ENCODE measurements around the gene CHMP2B. TPM values are rescaled to one million over a fixed set of nuclear protein-coding genes. Genes with fewer than 3 reads are reported as not detected.

Gene CHMP2B
- total RNA-seq, 1 experiment from 2014 or later, result 45.5 TPM

- DNase-seq (ENCODE audit: unreplicated experiment), result no peak
- Mint-ChIP-seq H3K4me3 (ENCODE audit: unreplicated experiment) (peak overlapping the region; percentile 97), H3K9me3 (ENCODE audit: unreplicated experiment) (no peaks in the 10 kb centered on the region), H3K27ac (ENCODE audit: low read depth, unreplicated experiment) (peak overlapping the region; percentile 99), H3K4me1 (ENCODE audit: insufficient read depth, unreplicated experiment) (peaks cover 29% of the 10 kb centered on the region), H3K36me3 (ENCODE audit: insufficient read depth, unreplicated experiment) (peaks cover 5% of the 10 kb centered on the region), H3K27me3 (ENCODE audit: insufficient read depth, unreplicated experiment) (no peaks in the 10 kb centered on the region)
- intact Hi-C loops (cut with micrococcal nuclease), result loop anchor here (10.0 kb wide), 1 partner anchor 234 kb away; the partner anchor contains the start of gene VGLL3
- BruUV-seq (replicated peaks), result no TSS peak
- CTCF ChIA-PET, result interaction anchor here (0.7 kb wide), 1 partner anchor 1178 kb away, joined by 3 read pairs; no protein-coding TSS in a partner anchor
- no peak for TF ChIP-seq CTCF (IDR thresholded peaks at IDR 0.05; ENCODE audit: unreplicated experiment)
- POLR2A ChIA-PET, result interaction anchor here (0.9 to 2.6 kb wide), 3 partner anchors 8 to 829 kb away, joined by 3 to 17 read pairs (median 3); no protein-coding TSS in a partner anchor
Measured at GRCh38 chr3:87229113-87229512, 2.0 kb downstream of the CHMP2B start.

GRCh38 chr3:87233805-87234204, 6.7 kb downstream of the CHMP2B start:
- TF ChIP-seq CTCF (IDR thresholded peaks at IDR 0.05; ENCODE audit: unreplicated experiment), result no peak
- no peaks in the 10 kb centered on the region for H3K27me3 Mint-ChIP-seq (ENCODE audit: insufficient read depth, unreplicated experiment)
- BruUV-seq (replicated peaks), result no TSS peak
- intact Hi-C loops (cut with micrococcal nuclease), result no loop called here
- ChIA-PET POLR2A (interaction anchor here (1.0 kb wide), 1 partner anchor 27 kb away, joined by 4 read pairs; no protein-coding TSS in a partner anchor), CTCF (interaction anchor here (0.9 kb wide), 1 partner anchor 880 kb away, joined by 3 read pairs; no protein-coding TSS in a partner anchor)
- DNase-seq (ENCODE audit: unreplicated experiment), result no peak
- H3K4me1 Mint-ChIP-seq (ENCODE audit: insufficient read depth, unreplicated experiment), result peaks cover 18% of the 10 kb centered on the region
- no peak overlapping the region for H3K4me3 Mint-ChIP-seq (ENCODE audit: unreplicated experiment)
- H3K27ac Mint-ChIP-seq (ENCODE audit: low read depth, unreplicated experiment), result no peak overlapping the region
- no peaks in the 10 kb centered on the region for H3K9me3 Mint-ChIP-seq (ENCODE audit: unreplicated experiment)
- H3K36me3 Mint-ChIP-seq (ENCODE audit: insufficient read depth, unreplicated experiment), result no peaks in the 10 kb centered on the region

GRCh38 chr3:87236093-87236492, 9.0 kb downstream of the CHMP2B start:
- H3K27me3 Mint-ChIP-seq (ENCODE audit: insufficient read depth, unreplicated experiment), result no peaks in the 10 kb centered on the region
- no peak for DNase-seq (ENCODE audit: unreplicated experiment)

More at GRCh38 chr3:87236093-87236492, 9.0 kb downstream of the CHMP2B start:
- H3K4me3 Mint-ChIP-seq (ENCODE audit: unreplicated experiment), result no peak overlapping the region
- ChIA-PET POLR2A (interaction anchor here (1.3 kb wide), 1 partner anchor 9 kb away, joined by 3 read pairs; the partner anchor contains the start of gene CHMP2B), CTCF (interaction anchor here (1.0 kb wide), 1 partner anchor 25 kb away, joined by 3 read pairs; no protein-coding TSS in a partner anchor)
- no TSS peak for BruUV-seq (replicated peaks)
- peaks cover 6% of the 10 kb centered on the region for H3K36me3 Mint-ChIP-seq (ENCODE audit: insufficient read depth, unreplicated experiment)
- H3K27ac Mint-ChIP-seq (ENCODE audit: low read depth, unreplicated experiment), result no peak overlapping the region
- no peaks in the 10 kb centered on the region for H3K9me3 Mint-ChIP-seq (ENCODE audit: unreplicated experiment)
- intact Hi-C loops (cut with micrococcal nuclease), result no loop called here
- TF ChIP-seq CTCF (IDR thresholded peaks at IDR 0.05; ENCODE audit: unreplicated experiment), result no peak
- H3K4me1 Mint-ChIP-seq (ENCODE audit: insufficient read depth, unreplicated experiment), result peaks cover 8% of the 10 kb centered on the region
